CD14-positive monocyte (primary cell): Measurements from ENCODE around the gene ABCC2. TPM values are rescaled to one million over a fixed set of nuclear protein-coding genes. Genes with fewer than 3 reads are reported as not detected.
A peak's percentile ranks its signal among the peaks of the same experiment; 100 is the strongest.

Experiments
- DNase-seq, 3 donors: peaks; one replicate each; pipeline ENCODE4 v3.0.0-alpha.2; 2011 to 2022
- H2AFZ ChIP-seq: 2 replicates; pipeline ENCODE4 v1.6.0; 2012; ENCODE audit warnings: mild to moderate bottlenecking, low read depth, low read length, inconsistent platforms; ENCODE audit not compliant: insufficient read depth, poor library complexity, severe bottlenecking
- H3K27ac ChIP-seq, 2 donors: 1 replicate in 1 of 2; 2 replicates in 1 of 2; pipeline ENCODE4 v1.5.1; 2012 to 2013; ENCODE audit warnings: low read length in 2 of 2, control low read depth in 1 of 2, inconsistent platforms in 1 of 2, low read depth in 1 of 2, mild to moderate bottlenecking in 1 of 2
- H3K27me3 ChIP-seq, 2 donors: one replicate each; pipeline versions ENCODE4 v1.6.0 to v1.6.1; 2011 to 2013; ENCODE audit warnings: low read length in 2 of 2; ENCODE audit not compliant: control insufficient read depth in 2 of 2, insufficient read depth in 2 of 2
- H3K36me3 ChIP-seq, 2 donors: replicated peaks in 1 of 2; 1 replicate in 1 of 2; 2 replicates in 1 of 2; pipeline versions ENCODE4 v1.5.1 to v1.6.1; 2012 to 2013; ENCODE audit warnings: low read length in 2 of 2, control low read depth in 1 of 2, inconsistent platforms in 1 of 2, mild to moderate bottlenecking in 1 of 2; ENCODE audit not compliant: insufficient read depth in 2 of 2, control insufficient read depth in 1 of 2
- H3K4me1 ChIP-seq, 2 donors: 1 replicate in 1 of 2; 2 replicates in 1 of 2; pipeline versions ENCODE4 v1.5.1 to v1.6.1; 2012 to 2013; ENCODE audit warnings: low read length in 2 of 2, control low read depth in 1 of 2, inconsistent platforms in 1 of 2, mild to moderate bottlenecking in 1 of 2, moderate library complexity in 1 of 2; ENCODE audit not compliant: insufficient read depth in 2 of 2, control insufficient read depth in 1 of 2
- H3K4me2 ChIP-seq: replicated peaks from 2 replicates; pipeline ENCODE3; 2012; ENCODE audit warnings: low read length, moderate library complexity, mild to moderate bottlenecking; ENCODE audit not compliant: poor library complexity, severe bottlenecking; ENCODE audit errors: extremely low read depth
- H3K4me3 ChIP-seq, 3 experiments: fragments of 200-600 bp in 1 of 3; sonication (generic) in 1 of 3; replicated peaks in 1 of 3; 1 replicate in 2 of 3; 2 replicates in 1 of 3; pipeline ENCODE4 v1.5.1; 2011 to 2013; ENCODE audit warnings: low read length in 3 of 3, mild to moderate bottlenecking in 3 of 3, control low read depth in 2 of 3, low read depth in 2 of 3, inconsistent platforms in 1 of 3, moderate library complexity in 1 of 3
- H3K79me2 ChIP-seq: 2 replicates; pipeline ENCODE4 v1.6.0; 2012; ENCODE audit warnings: mild to moderate bottlenecking, control low read depth, inconsistent platforms, low read length, moderate library complexity; ENCODE audit not compliant: insufficient read depth
- H3K9ac ChIP-seq: 2 replicates; pipeline ENCODE4 v1.6.0; 2017; ENCODE audit warnings: low read length, mild to moderate bottlenecking; ENCODE audit not compliant: insufficient read depth, poor library complexity, severe bottlenecking
- H3K9me3 ChIP-seq, 2 donors: replicated peaks in 1 of 2; 1 replicate in 1 of 2; 2 replicates in 1 of 2; pipeline versions ENCODE4 v1.5.1 to v1.6.1; 2012 to 2013; ENCODE audit warnings: low read length in 2 of 2, control low read depth in 1 of 2; ENCODE audit not compliant: control insufficient read depth in 1 of 2, insufficient read depth in 1 of 2
- H4K20me1 ChIP-seq: 2 replicates; pipeline ENCODE4 v1.6.0; 2012; ENCODE audit warnings: mild to moderate bottlenecking, low read length, control low read depth, moderate library complexity; ENCODE audit not compliant: insufficient read depth
- H3K27ac Mint-ChIP-seq, 7 donors: one replicate each; pipeline ENCODE4 v1.8.0; 2020; ENCODE audit warnings: mild to moderate bottlenecking in 7 of 7, mixed read lengths in 7 of 7, moderate library complexity in 6 of 7, inconsistent platforms in 2 of 7
- H3K27me3 Mint-ChIP-seq, 3 donors: one replicate each; pipeline ENCODE4 v1.8.0; 2021 to 2022; ENCODE audit warnings: low read depth in 3 of 3, mild to moderate bottlenecking in 3 of 3, mixed read lengths in 3 of 3, moderate library complexity in 3 of 3, inconsistent platforms in 1 of 3
- H3K36me3 Mint-ChIP-seq, 2 donors: one replicate each; pipeline ENCODE4 v1.8.0; 2020; ENCODE audit warnings: mixed read lengths in 2 of 2, inconsistent platforms in 1 of 2, mild to moderate bottlenecking in 1 of 2
- H3K4me1 Mint-ChIP-seq: one replicate; pipeline ENCODE4 v1.8.0; 2020; ENCODE audit warnings: mild to moderate bottlenecking, mixed read lengths
- H3K4me3 Mint-ChIP-seq, 2 donors: one replicate each; pipeline ENCODE4 v1.8.0; 2020; ENCODE audit warnings: mild to moderate bottlenecking in 2 of 2, mixed read lengths in 2 of 2, moderate library complexity in 1 of 2
- H3K9me3 Mint-ChIP-seq, 7 donors: one replicate each; pipeline ENCODE4 v1.8.0; 2020 to 2022; ENCODE audit warnings: mixed read lengths in 7 of 7, mild to moderate bottlenecking in 6 of 7, moderate library complexity in 6 of 7, inconsistent platforms in 2 of 7
- CTCF ChIP-seq: fragments of 200-600 bp; IDR thresholded peaks from one replicate; pipeline ENCODE4 v1.8.0; 2022; ENCODE audit warnings: antibody characterized with exemption, mild to moderate bottlenecking
- WGBS: methylation state at CpG from one replicate; pipeline ENCODE4 v1.1.5; 2013; ENCODE audit warnings: missing lambda C conversion rate; ENCODE audit not compliant: insufficient coverage; 5-methylcytosine and 5-hydroxymethylcytosine counted together
- intact Hi-C, 2 donors: fragments of 100-400 bp; cut with micrococcal nuclease; formaldehyde crosslinking; loops; one replicate each; pipeline versions ENCODE4 v1.15.0 to v1.15.1; 2023
- polyA plus RNA-seq, 3 donors: library from polyadenylated mRNA; depleted of rRNA in 1 of 3; unstranded in 2 of 3; stranded (reverse) in 1 of 3; fragments of 300-500 nt in 2 of 3; fragments of >200 nt in 1 of 3; fragmentation: Illumina TruSeq in 2 of 3; gene quantifications; 1 replicate in 2 of 3; 2 replicates in 1 of 3; pipeline ENCODE4 v1.2.3, GENCODE V29; 2012 to 2021

The ABCC2 gene
- polyA plus RNA-seq, 3 donors = 0.09 to 2.7 (median 0.35) TPM

- no peak overlapping the region for H3K4me3 Mint-ChIP-seq
- Histone ChIP-seq H3K79me2 (no peaks in the 10 kb centered on the region), H4K20me1 (no peaks in the 10 kb centered on the region), H3K27me3 (no peaks in the 10 kb centered on the region), H3K4me1 (no peaks in the 10 kb centered on the region), H3K36me3 (peaks cover 35 to 43% of the 10 kb centered on the region in 2 donors), H3K4me2 (no peak overlapping the region), H3K9ac (no peak overlapping the region), H2AFZ (no peak overlapping the region), H3K27ac (no peak overlapping the region), H3K4me3 (no peak overlapping the region), H3K9me3 (no peaks in the 10 kb centered on the region)
- TF ChIP-seq CTCF = no peak
- peaks cover 4% of the 10 kb centered on the region for H3K4me1 Mint-ChIP-seq
- peaks cover 0 to 9% (median 5%) of the 10 kb centered on the region in 7 donors for H3K9me3 Mint-ChIP-seq
- peaks cover 0 to 3% (median 1%) of the 10 kb centered on the region in 3 donors for H3K27me3 Mint-ChIP-seq
- peak overlapping the region in 1 of 7 donors; percentile 2 for H3K27ac Mint-ChIP-seq
- DNase-seq = no peak
- intact Hi-C loops = no loop called here
- H3K36me3 Mint-ChIP-seq = peaks cover 47 to 60% of the 10 kb centered on the region in 2 donors
Measured at GRCh38 chr10:99761365-99761764, 21.1 kb upstream of the ABCC2 start.

- H2AFZ ChIP-seq = no peak overlapping the region
- no peaks in the 10 kb centered on the region for H3K4me1 ChIP-seq
- Mint-ChIP-seq H3K27ac (no peak overlapping the region), H3K9me3 (peaks cover 0 to 9% (median 5%) of the 10 kb centered on the region in 7 donors), H3K4me1 (peaks cover 6% of the 10 kb centered on the region), H3K36me3 (peaks cover 10 to 18% of the 10 kb centered on the region in 2 donors), H3K27me3 (peaks cover 0 to 5% (median under 1%) of the 10 kb centered on the region in 3 donors), H3K4me3 (no peak overlapping the region)
- intact Hi-C loops = no loop called here
- no peak overlapping the region for H3K9ac ChIP-seq
- H3K4me2 ChIP-seq = no peak overlapping the region
- no peak for DNase-seq
- TF ChIP-seq CTCF = no peak
- no peaks in the 10 kb centered on the region for H3K36me3 ChIP-seq
- no peaks in the 10 kb centered on the region for H3K79me2 ChIP-seq
- no peaks in the 10 kb centered on the region for H3K9me3 ChIP-seq
- H3K27me3 ChIP-seq = no peaks in the 10 kb centered on the region
- no peak overlapping the region for H3K27ac ChIP-seq
- WGBS = 92% methylated on average over 2 of the region's 4 CpGs
- no peak overlapping the region for H3K4me3 ChIP-seq
- H4K20me1 ChIP-seq = no peaks in the 10 kb centered on the region
Measured at GRCh38 chr10:99765672-99766301, 16.7 kb upstream of the ABCC2 start.
